Measurements from ENCODE around the gene BCL2.

The BCL2 gene

GRCh38 chr18:63307551-63308200 lies 11.9 kb downstream of the BCL2 start:
- TF ChIP-seq GATA2 (IDR thresholded peaks at IDR 0.05; ENCODE audit: low read depth, low read length) (peak; percentile 43; the same call in 1 of the 2 replicates), GATA3 (IDR thresholded peaks at IDR 0.05; ENCODE audit: low read depth, low read length) (no peak)

DNA sequence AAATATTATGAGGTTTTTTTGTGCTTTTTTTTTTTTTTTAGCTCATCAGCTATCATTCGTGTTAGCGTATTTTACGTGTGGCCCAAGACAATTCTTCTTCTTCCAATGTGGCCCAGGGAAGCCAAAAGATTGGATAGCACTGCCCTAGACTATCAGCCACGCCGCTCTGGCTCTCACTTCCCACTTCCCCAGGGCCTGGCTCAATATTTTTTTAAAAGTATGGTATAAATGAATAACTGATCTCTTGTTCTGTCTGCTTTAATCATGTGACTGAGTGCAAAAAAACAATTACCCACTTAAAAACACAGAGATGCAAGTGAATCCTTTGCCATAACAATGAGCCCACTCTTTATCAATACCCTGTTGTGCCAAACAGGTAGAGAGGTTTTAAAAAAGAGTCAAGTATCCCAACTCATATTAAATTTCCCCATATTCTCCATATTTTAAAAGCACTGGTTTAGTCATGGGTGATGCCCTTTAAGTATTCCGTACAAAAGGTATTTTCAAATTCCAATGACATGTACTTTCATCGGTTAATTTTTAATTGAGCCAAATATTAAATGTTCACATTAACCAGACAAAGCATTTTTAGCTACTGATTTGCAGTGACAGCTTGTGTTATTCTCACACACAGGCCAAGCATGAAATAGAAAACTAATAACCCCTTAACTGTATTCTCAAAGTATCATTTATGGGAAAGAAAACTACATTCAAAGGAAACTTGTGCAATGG lies 12.6 kb downstream of the BCL2 start:
- TF ChIP-seq GATA3 (IDR thresholded peaks at IDR 0.05; ENCODE audit: low read depth, low read length) (no peak), GATA2 (IDR thresholded peaks at IDR 0.05; ENCODE audit: low read depth, low read length) (no peak)

DNA sequence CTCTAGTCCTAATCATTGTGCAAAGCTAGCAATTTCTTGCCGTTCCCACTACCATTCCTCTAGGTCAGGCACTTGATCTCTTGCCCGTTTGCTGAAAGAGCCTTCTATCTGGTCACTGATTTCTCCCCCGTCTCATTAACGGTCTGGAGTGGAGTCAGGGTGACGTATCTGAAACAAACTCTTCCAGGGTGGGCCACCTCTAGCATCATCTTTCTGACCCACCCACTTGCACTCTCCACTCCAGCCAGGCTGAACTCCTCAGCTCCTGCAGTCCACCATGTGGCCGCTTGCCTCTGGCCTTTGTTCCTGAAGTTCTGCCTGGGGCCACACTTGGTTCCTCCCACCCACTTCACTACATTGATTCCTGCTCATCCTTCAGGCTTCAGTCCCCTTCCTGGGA lies 13.3 kb downstream of the BCL2 start:
- TF ChIP-seq GATA3 (IDR thresholded peaks at IDR 0.05; ENCODE audit: low read depth, low read length) (no peak), GATA2 (IDR thresholded peaks at IDR 0.05; ENCODE audit: low read depth, low read length) (no peak)

DNA sequence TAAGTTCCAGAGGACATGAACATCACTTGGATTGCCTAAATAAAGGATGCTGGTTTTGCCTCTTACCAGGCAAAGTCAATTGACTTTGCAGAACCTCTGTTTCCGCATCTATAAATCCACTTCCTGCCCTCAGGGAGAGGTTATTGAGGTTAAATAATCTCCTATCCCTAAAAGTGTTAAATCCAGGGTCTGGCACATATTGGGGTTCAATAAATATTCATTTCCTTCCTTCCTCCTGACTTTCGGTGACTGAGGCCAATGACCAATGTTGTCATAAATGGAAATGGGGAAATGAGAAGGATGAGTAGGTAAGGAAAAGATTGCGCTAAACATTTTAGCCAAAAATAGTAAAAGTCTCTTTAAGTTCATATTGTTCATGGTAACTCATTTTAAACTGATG lies 16.0 kb downstream of the BCL2 start:
- no peak for TF ChIP-seq GATA2 (IDR thresholded peaks at IDR 0.05; ENCODE audit: low read depth, low read length)
- no peak for TF ChIP-seq GATA3 (IDR thresholded peaks at IDR 0.05; ENCODE audit: low read depth, low read length)

DNA sequence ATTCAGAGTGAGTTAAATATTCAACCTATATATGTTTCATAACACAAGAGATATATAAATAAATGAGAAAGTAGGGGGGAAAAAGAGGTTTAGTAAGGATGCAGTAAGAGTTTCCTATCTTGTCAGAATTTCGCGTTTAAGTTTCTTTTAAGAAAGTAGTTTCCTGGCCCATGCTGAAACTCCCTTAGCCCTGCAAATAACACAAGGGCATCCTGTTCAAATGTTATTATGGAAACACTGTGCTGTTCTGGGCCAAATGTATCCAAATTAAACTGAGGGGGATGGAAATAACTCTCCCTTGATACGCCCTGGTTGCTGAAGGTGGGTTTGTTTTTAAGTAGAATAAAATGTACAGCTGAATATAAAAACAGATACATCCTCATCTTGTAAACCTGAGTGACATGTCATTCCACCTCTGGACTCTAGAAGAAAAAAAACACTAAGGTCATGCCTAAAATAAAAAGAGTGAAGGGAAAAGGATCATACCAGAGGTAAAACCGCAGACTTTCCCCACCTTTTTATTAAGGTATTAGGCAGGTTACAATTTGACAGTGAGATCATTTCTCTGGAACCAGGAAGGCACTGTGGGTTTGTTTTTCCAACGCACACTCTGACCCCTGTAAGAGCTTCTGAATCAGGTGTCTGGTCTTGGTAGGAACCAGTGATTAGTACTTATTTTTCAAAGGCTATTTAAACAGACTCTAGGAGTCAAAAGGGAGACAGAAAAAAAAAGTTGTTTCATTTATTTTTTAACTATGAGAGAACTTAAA lies 16.7 kb downstream of the BCL2 start:
- no peak for TF ChIP-seq GATA3 (IDR thresholded peaks at IDR 0.05; ENCODE audit: low read depth, low read length)
- TF ChIP-seq GATA2 (IDR thresholded peaks at IDR 0.05; ENCODE audit: low read depth, low read length), result no peak

DNA sequence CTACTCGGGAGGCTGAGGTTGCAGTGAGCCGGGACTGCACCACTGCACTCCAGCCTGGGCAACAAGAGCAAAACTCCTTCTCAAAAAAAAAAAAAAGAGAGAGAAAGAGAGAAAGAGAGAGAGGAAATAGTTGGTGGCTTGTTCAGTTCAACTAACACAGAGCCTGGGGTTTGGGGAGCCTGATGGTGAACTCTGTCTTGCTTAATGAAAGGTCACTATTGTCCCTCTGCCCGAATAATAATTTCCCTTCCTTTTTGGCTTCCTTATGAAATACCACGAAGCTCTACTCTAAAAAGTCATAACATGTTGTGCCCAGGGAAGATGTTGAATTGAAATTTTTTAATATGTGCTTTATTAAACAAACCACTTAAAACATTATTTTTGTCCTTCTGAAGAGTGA lies 17.3 kb downstream of the BCL2 start:
- TF ChIP-seq GATA3 (IDR thresholded peaks at IDR 0.05; ENCODE audit: low read depth, low read length), result no peak
- TF ChIP-seq GATA2 (IDR thresholded peaks at IDR 0.05; ENCODE audit: low read depth, low read length), result no peak

DNA sequence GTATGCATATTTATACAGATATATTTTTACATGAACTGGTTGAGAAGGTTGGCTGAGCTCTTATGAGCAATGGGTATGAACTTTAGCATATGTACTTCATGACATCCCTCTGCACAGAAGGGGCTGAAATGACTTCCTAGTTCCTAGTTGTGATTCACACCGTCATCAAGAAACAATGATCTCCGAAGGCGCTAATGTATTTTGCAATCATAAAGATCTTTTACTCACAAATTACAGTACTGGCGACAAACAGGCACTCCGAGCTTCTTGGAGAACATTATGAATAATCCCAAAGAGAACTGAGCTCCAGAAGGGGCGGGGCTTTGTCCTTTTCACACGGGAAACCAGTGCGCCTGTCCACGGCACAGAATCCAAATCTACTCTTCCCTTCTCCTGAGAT lies 18.1 kb downstream of the BCL2 start:
- TF ChIP-seq GATA2 (IDR thresholded peaks at IDR 0.05; ENCODE audit: low read depth, low read length), result no peak

DNA sequence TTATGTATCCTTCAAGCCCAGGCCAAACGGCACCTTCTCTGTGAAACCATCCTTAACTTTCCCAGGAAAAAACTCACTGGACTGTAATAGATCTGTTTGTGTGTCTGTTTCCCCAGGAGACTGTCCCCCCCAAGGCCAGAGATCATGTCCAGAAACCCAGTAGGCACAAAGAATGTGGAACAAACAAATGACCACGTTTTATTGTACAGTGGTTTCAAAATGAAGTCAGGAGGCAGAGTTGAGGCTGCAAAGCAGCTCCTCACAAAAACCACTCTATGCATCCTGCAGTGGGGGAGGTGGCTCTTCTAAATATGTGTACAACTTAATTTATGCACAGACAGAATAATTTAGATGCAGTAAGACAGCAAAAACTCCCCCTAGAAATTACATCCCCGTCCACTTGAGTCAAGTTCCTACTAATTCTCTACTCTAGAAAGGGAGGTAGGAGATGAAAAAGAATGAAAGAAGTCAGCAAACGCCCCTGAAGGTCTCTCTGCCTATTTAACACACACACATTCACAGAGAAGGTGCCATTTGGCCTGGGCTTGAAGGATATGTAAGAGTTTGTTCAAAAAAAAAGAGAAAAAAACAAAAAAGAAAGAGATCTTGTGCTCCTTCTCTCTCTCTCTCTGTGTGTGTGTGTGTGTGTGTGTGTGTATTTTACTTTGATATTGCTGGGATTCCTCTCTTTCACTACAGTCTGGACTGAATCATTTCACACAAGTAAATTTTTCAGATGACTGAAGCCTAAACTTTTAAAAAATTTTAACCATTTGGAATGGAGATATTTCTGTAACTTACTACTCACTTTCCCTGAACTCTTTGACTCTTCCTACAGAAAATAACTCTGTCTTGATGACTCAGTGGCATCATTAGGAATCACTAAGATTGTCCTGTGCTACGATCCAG lies 19.5 kb downstream of the BCL2 start:
- no peak for TF ChIP-seq GATA2 (IDR thresholded peaks at IDR 0.05; ENCODE audit: low read depth, low read length)

- TF ChIP-seq GATA2 (IDR thresholded peaks at IDR 0.05; ENCODE audit: low read depth, low read length), result no peak
- TF ChIP-seq GATA3 (IDR thresholded peaks at IDR 0.05; ENCODE audit: low read depth, low read length), result no peak
These were observed 20.9 kb downstream of the BCL2 start for GRCh38 chr18:63298400-63299365.

DNA sequence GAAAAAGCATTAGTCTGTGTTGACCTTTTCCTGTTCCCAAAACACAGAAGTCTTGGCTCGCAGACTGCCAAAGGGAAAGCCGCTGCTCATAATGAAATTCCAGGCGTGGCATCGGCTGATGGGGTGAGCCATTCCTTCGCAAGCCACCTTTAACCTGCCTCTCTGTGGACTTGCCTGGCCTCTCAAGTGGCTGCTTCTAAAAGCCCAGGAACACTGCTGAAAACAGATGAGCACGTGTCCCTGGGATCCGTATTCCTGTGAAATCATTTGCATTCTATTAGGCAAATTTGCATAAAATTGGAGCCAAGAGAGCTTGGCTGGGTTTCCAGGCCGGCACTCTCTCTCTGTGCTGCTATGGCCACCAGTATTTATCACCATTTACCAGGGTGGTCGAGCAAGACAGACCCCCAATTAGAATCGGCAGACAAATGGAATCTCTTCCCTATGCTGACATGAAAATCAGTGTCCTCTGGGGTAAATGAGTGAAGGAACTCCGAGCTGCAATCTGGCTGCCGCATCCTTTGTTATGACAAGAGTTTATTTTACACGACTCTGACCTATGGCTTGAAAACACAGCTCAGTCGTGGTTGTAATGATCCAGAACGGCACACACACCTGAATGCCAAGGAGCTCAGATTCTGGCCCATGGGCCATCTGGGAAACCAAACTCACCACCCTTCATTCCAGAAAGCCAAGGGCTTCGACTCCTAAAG lies 21.7 kb downstream of the BCL2 start:
- TF ChIP-seq GATA3 (IDR thresholded peaks at IDR 0.05; ENCODE audit: low read depth, low read length), result no peak
- TF ChIP-seq GATA2 (IDR thresholded peaks at IDR 0.05; ENCODE audit: low read depth, low read length), result no peak

DNA sequence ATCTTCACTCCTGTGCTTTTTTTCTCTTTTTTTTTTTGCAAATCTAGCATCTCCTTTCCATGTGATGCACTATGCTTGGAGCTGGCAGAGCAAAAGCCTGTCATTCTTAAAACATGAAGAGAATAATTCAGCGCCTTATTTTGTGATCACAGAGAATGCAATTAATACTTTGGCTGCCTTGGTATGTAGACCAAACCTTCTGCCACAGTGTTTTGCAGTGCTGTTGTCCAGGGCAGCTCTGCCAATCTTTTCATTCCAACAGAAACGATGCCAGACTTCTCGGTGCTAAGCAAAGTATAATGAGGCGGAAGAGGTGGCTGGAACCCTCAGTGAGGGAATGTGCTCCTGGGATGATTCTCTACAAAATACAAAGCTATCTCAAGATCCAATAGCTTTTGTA lies 25.6 kb downstream of the BCL2 start:
- TF ChIP-seq GATA3 (IDR thresholded peaks at IDR 0.05; ENCODE audit: low read depth, low read length), result no peak
- TF ChIP-seq GATA2 (IDR thresholded peaks at IDR 0.05; ENCODE audit: low read depth, low read length), result no peak
